Panc1 (cell line): ENCODE measurements around the gene WDR46. TPM values are rescaled to one million over a fixed set of nuclear protein-coding genes. Genes with fewer than 3 reads are reported as not detected.

Experiments
- ATAC-seq: fragments of 200-7000 bp; cut with Tn5 transposase; 2 replicates; pipeline ENCODE4 v1.9.1; 2020; ENCODE audit warnings: mild to moderate bottlenecking, moderate library complexity
- BruUV-seq: library from RNA; stranded (reverse); fragments of 400-500 nt; replicated peaks from 2 replicates; lab custom pipeline; 2021; lab: Mats Ljungman, UMichigan
- CTCF ChIA-PET: fragments of 300-600 bp; sonication (Branson Sonifier 250); formaldehyde crosslinking; loops from one replicate; lab custom pipeline; 2022; ENCODE audit warnings: antibody characterized with exemption; lab: Charles Lee
- POLR2A ChIA-PET: fragments of 300-600 bp; sonication (Branson Sonifier 250); formaldehyde crosslinking; loops from one replicate; lab custom pipeline; 2022; ENCODE audit warnings: antibody characterized with exemption; lab: Charles Lee
- DNase-seq: peaks from one replicate; pipeline ENCODE4 v3.0.0-alpha.2; 2010; ENCODE audit warnings: low read depth, low spot score
- H3K27ac ChIP-seq: 2 replicates; pipeline ENCODE4 v1.5.1; 2011; ENCODE audit warnings: mild to moderate bottlenecking, low read length, inconsistent platforms
- H3K27me3 ChIP-seq: fragments of 200-500 bp; sonication (Bioruptor generic); 2 replicates; pipeline ENCODE4 v1.6.0; 2014; ENCODE audit warnings: low read length, inconsistent platforms; ENCODE audit not compliant: control insufficient read depth, insufficient read depth
- H3K36me3 ChIP-seq: fragments of 200-500 bp; sonication (Bioruptor generic); 2 replicates; pipeline ENCODE4 v1.5.1; 2014; ENCODE audit warnings: inconsistent platforms, mild to moderate bottlenecking, low read length, moderate library complexity; ENCODE audit not compliant: control insufficient read depth, insufficient read depth
- H3K4me1 ChIP-seq: 2 replicates; pipeline ENCODE4 v1.5.1; 2011; ENCODE audit warnings: inconsistent platforms, mild to moderate bottlenecking, low read length, moderate library complexity; ENCODE audit not compliant: control insufficient read depth, insufficient read depth
- H3K4me3 ChIP-seq, 2 experiments: 2 replicates each; pipeline ENCODE4 v1.5.1; 2011 to 2012; ENCODE audit warnings: low read depth in 2 of 2, low read length in 2 of 2, mild to moderate bottlenecking in 2 of 2, inconsistent platforms in 1 of 2, moderate library complexity in 1 of 2
- H3K9me3 ChIP-seq: fragments of 200-500 bp; sonication (Bioruptor generic); 2 replicates; pipeline ENCODE4 v1.5.1; 2014; ENCODE audit warnings: low read depth, mild to moderate bottlenecking, inconsistent platforms, low read length, moderate library complexity; ENCODE audit not compliant: control insufficient read depth, insufficient read depth
- POLR2AphosphoS5 ChIP-seq: IDR thresholded peaks from 2 replicates; pipeline ENCODE4 v1.6.1; 2012; ENCODE audit warnings: mild to moderate bottlenecking, low read depth, low read length, moderate library complexity
- SIN3A ChIP-seq: IDR thresholded peaks from 2 replicates; pipeline ENCODE4 v1.6.1; 2012; ENCODE audit warnings: low read depth, mild to moderate bottlenecking, low read length, moderate library complexity, borderline replicate concordance; ENCODE audit not compliant: insufficient read depth
- TCF7L2 ChIP-seq: IDR thresholded peaks from 2 replicates; pipeline ENCODE4 v1.6.1; 2011; ENCODE audit warnings: mild to moderate bottlenecking, low read depth, low read length, inconsistent platforms
- in situ Hi-C: cut with HindIII; loops from 2 replicates; pipeline ENCODE4 v1.10.0; 2016; ENCODE audit warnings: low sequenced_read_pairs, low pct_unique_long_range_greater_than_20kb
- intact Hi-C: fragments of 100-400 bp; cut with micrococcal nuclease; formaldehyde crosslinking; loops from one replicate; pipeline ENCODE4 v1.10.0; 2022; ENCODE audit not compliant: unreplicated experiment
- total RNA-seq: library from RNA; stranded (reverse); gene quantifications from one replicate; pipeline ENCODE4 v1.2.1, GENCODE V29; 2021; ENCODE audit not compliant: unreplicated experiment
- TF ChIP-seq, protein P1 (sequence below): fragments of 450-650 bp; IDR thresholded peaks from 2 replicates; pipeline ENCODE4 v1.5.1; 2017; ENCODE audit warnings: mild to moderate bottlenecking
- TF ChIP-seq, protein P2 (sequence below), 2 experiments: IDR thresholded peaks; 2 replicates each; pipeline ENCODE4 v1.6.1; 2011 to 2012; ENCODE audit warnings: low read depth in 2 of 2, control low read depth in 1 of 2, low read length in 1 of 2, mild to moderate bottlenecking in 1 of 2, moderate library complexity in 1 of 2; ENCODE audit not compliant: insufficient read depth in 1 of 2

The WDR46 gene
- total RNA-seq, 1 experiment from 2014 or later = 80.6 TPM

DNA sequence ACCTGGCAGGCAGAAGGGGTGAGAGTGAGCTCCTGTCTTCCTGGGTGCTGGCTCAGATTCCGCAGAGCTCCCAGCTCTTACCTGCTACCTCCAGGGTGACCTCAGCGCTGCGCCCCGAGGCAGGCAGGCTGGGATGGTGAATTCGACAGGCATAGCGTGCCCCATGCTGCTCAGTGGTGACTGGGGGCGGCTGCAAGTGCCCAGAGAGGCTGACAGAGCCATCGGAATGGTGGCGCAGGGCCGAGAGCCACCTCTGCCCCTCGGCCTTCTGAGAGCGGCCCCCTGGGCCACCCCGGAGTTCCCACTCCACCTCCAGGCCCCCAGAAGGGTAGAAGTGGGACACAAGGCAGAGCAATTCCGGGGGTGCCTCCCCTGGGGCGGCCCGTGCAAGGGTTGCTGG is 15.2 kb upstream of the WDR46 start:
- in situ Hi-C loops = no loop called here
- ATAC-seq = no peak
- CTCF ChIA-PET = interaction anchor here (0.5 to 0.6 kb wide), 2 partner anchors 13 to 71 kb away, joined by 3 to 6 read pairs; no protein-coding TSS in a partner anchor
- Histone ChIP-seq H3K4me1 (peaks cover 6% of the 10 kb centered on the region), H3K9me3 (no peaks in the 10 kb centered on the region), H3K36me3 (peaks cover 15% of the 10 kb centered on the region), H3K4me3 (no peak overlapping the region), H3K27ac (no peak overlapping the region), H3K27me3 (no peaks in the 10 kb centered on the region)
- DNase-seq = no peak
- BruUV-seq = no TSS peak
- POLR2A ChIA-PET = no interaction called here
- TF ChIP-seq POLR2AphosphoS5 = no peak
- no peak for TF ChIP-seq SIN3A
- TF ChIP-seq, protein P1, sequence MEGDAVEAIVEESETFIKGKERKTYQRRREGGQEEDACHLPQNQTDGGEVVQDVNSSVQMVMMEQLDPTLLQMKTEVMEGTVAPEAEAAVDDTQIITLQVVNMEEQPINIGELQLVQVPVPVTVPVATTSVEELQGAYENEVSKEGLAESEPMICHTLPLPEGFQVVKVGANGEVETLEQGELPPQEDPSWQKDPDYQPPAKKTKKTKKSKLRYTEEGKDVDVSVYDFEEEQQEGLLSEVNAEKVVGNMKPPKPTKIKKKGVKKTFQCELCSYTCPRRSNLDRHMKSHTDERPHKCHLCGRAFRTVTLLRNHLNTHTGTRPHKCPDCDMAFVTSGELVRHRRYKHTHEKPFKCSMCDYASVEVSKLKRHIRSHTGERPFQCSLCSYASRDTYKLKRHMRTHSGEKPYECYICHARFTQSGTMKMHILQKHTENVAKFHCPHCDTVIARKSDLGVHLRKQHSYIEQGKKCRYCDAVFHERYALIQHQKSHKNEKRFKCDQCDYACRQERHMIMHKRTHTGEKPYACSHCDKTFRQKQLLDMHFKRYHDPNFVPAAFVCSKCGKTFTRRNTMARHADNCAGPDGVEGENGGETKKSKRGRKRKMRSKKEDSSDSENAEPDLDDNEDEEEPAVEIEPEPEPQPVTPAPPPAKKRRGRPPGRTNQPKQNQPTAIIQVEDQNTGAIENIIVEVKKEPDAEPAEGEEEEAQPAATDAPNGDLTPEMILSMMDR = no peak
- no peak for TF ChIP-seq TCF7L2
- TF ChIP-seq, protein P2, sequence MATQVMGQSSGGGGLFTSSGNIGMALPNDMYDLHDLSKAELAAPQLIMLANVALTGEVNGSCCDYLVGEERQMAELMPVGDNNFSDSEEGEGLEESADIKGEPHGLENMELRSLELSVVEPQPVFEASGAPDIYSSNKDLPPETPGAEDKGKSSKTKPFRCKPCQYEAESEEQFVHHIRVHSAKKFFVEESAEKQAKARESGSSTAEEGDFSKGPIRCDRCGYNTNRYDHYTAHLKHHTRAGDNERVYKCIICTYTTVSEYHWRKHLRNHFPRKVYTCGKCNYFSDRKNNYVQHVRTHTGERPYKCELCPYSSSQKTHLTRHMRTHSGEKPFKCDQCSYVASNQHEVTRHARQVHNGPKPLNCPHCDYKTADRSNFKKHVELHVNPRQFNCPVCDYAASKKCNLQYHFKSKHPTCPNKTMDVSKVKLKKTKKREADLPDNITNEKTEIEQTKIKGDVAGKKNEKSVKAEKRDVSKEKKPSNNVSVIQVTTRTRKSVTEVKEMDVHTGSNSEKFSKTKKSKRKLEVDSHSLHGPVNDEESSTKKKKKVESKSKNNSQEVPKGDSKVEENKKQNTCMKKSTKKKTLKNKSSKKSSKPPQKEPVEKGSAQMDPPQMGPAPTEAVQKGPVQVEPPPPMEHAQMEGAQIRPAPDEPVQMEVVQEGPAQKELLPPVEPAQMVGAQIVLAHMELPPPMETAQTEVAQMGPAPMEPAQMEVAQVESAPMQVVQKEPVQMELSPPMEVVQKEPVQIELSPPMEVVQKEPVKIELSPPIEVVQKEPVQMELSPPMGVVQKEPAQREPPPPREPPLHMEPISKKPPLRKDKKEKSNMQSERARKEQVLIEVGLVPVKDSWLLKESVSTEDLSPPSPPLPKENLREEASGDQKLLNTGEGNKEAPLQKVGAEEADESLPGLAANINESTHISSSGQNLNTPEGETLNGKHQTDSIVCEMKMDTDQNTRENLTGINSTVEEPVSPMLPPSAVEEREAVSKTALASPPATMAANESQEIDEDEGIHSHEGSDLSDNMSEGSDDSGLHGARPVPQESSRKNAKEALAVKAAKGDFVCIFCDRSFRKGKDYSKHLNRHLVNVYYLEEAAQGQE (IDR thresholded peaks at IDR 0.05; ENCODE audit: insufficient read depth in 1 of 2, low read depth in 2 of 2, low read length in 1 of 2) = no peak
- intact Hi-C loops = no loop called here

GRCh38 chr6:33301877-33302276 is 12.8 kb upstream of the WDR46 start:
- DNase-seq (no peak), ATAC-seq (no peak)
- H3K4me1 ChIP-seq = peaks cover 11% of the 10 kb centered on the region
- no peak overlapping the region for H3K27ac ChIP-seq
- TF ChIP-seq, protein P2 (IDR thresholded peaks at IDR 0.05; ENCODE audit: insufficient read depth in 1 of 2, low read depth in 2 of 2, low read length in 1 of 2) = no peak
- TF ChIP-seq SIN3A (no peak), POLR2AphosphoS5 (no peak), TCF7L2 (no peak)
- TF ChIP-seq, protein P1 = no peak
- no peaks in the 10 kb centered on the region for H3K9me3 ChIP-seq
- H3K4me3 ChIP-seq = no peak overlapping the region
- ChIA-PET CTCF (interaction anchor here (0.6 kb wide), 1 partner anchor 94 kb away, joined by 5 read pairs; no protein-coding TSS in a partner anchor), POLR2A (interaction anchor here (0.7 kb wide), 1 partner anchor 89 kb away, joined by 9 read pairs; no protein-coding TSS in a partner anchor)
- H3K36me3 ChIP-seq = peaks cover 15% of the 10 kb centered on the region
- H3K27me3 ChIP-seq = no peaks in the 10 kb centered on the region
- intact Hi-C loops = no loop called here
- in situ Hi-C loops = no loop called here
- BruUV-seq = no TSS peak
